GM23248 (cell line): Measurements from ENCODE around the gene KCNQ4. TPM values are rescaled to one million over a fixed set of nuclear protein-coding genes. Genes with fewer than 3 reads are reported as not detected.

ENCODE experiments used
- DNase-seq: peaks from one replicate; pipeline ENCODE4 v3.0.0-alpha.2; 2015
- H2AFZ ChIP-seq: fragments of 200-600 bp; sonication (generic); 2 replicates; pipeline ENCODE4 v1.6.1; 2016; ENCODE audit warnings: antibody characterized with exemption
- H3F3A ChIP-seq: fragments of 200-600 bp; sonication (generic); 2 replicates; pipeline ENCODE4 v1.6.1; 2016; ENCODE audit warnings: mild to moderate bottlenecking, antibody characterized with exemption, mixed run types; ENCODE audit not compliant: insufficient read depth
- H3K27ac ChIP-seq: fragments of 200-600 bp; sonication (generic); 2 replicates; pipeline ENCODE4 v1.5.1; 2016; ENCODE audit warnings: mild to moderate bottlenecking
- H3K27me3 ChIP-seq: fragments of 200-600 bp; sonication (generic); replicated peaks from 2 replicates; pipeline ENCODE4 v1.6.1; 2016; ENCODE audit warnings: mild to moderate bottlenecking; ENCODE audit not compliant: insufficient read depth
- H3K36me3 ChIP-seq: fragments of 200-600 bp; sonication (generic); 2 replicates; pipeline ENCODE4 v1.6.1; 2016; ENCODE audit warnings: low read depth, mild to moderate bottlenecking
- H3K4me1 ChIP-seq: fragments of 200-600 bp; sonication (generic); 2 replicates; pipeline ENCODE4 v1.6.1; 2016; ENCODE audit warnings: mild to moderate bottlenecking; ENCODE audit not compliant: insufficient read depth
- H3K4me2 ChIP-seq: fragments of 200-600 bp; sonication (generic); one replicate; pipeline ENCODE4 v1.6.1; 2016; ENCODE audit warnings: mild to moderate bottlenecking; ENCODE audit not compliant: unreplicated experiment
- H3K4me3 ChIP-seq: fragments of 200-600 bp; sonication (generic); 2 replicates; pipeline ENCODE4 v1.5.1; 2016; ENCODE audit warnings: mild to moderate bottlenecking
- H3K79me2 ChIP-seq: fragments of 200-600 bp; sonication (generic); 2 replicates; pipeline ENCODE4 v1.6.1; 2016; ENCODE audit warnings: mild to moderate bottlenecking; ENCODE audit not compliant: insufficient read depth
- H3K9ac ChIP-seq: fragments of 200-600 bp; sonication (generic); 2 replicates; pipeline ENCODE4 v1.6.1; 2016; ENCODE audit warnings: mild to moderate bottlenecking
- H3K9me2 ChIP-seq: fragments of 200-600 bp; sonication (generic); 2 replicates; pipeline ENCODE4 v1.6.1; 2016; ENCODE audit warnings: mixed run types, mild to moderate bottlenecking, moderate library complexity; ENCODE audit not compliant: insufficient read depth
- H3K9me3 ChIP-seq: fragments of 200-600 bp; sonication (generic); one replicate; pipeline ENCODE4 v1.6.1; 2017; ENCODE audit warnings: low read depth
- H4K20me1 ChIP-seq: fragments of 200-600 bp; sonication (generic); 2 replicates; pipeline ENCODE4 v1.6.0; 2016; ENCODE audit not compliant: insufficient read depth
- EZH2 ChIP-seq: fragments of 200-600 bp; sonication (generic); IDR thresholded peaks from 2 replicates; pipeline ENCODE4 v1.6.1; 2018; ENCODE audit warnings: antibody characterized with exemption, mild to moderate bottlenecking; ENCODE audit not compliant: insufficient read depth, poor library complexity, severe bottlenecking
- EZH2phosphoT487 ChIP-seq: fragments of 200-600 bp; sonication (generic); IDR thresholded peaks from 2 replicates; pipeline ENCODE4 v1.6.1; 2018; ENCODE audit warnings: antibody characterized with exemption, moderate library complexity, mild to moderate bottlenecking, low read depth; ENCODE audit not compliant: insufficient read depth
- WGBS, 2 experiments: methylation state at CpG; one replicate each; pipeline ENCODE4 v1.1.6; 2015 to 2017; ENCODE audit warnings: low lambda C conversion rate in 2 of 2, low coverage in 1 of 2; ENCODE audit errors: missing lambda C conversion rate in 2 of 2; 5-methylcytosine and 5-hydroxymethylcytosine counted together
- in situ Hi-C: fragments of 300-500 bp; cut with MboI; formaldehyde crosslinking; loops from 2 replicates; pipeline ENCODE4 v1.15.0; 2020
- polyA plus RNA-seq: library from polyadenylated mRNA; unstranded; fragments of >200 nt; fragmentation: Nextera tagmentation; extraction: Ambion mirVana; gene quantifications from 2 replicates; pipeline ENCODE4 v1.2.1, GENCODE V29; 2016
- total RNA-seq: library from RNA; depleted of rRNA; stranded (reverse); fragments of >200 nt; shearing (Covaris generic); gene quantifications from 2 replicates; pipeline ENCODE4 v1.2.3, GENCODE V29; 2014

Gene KCNQ4
- total and polyA plus RNA-seq, 2 experiments from 2014 or later, result not detected

DNA sequence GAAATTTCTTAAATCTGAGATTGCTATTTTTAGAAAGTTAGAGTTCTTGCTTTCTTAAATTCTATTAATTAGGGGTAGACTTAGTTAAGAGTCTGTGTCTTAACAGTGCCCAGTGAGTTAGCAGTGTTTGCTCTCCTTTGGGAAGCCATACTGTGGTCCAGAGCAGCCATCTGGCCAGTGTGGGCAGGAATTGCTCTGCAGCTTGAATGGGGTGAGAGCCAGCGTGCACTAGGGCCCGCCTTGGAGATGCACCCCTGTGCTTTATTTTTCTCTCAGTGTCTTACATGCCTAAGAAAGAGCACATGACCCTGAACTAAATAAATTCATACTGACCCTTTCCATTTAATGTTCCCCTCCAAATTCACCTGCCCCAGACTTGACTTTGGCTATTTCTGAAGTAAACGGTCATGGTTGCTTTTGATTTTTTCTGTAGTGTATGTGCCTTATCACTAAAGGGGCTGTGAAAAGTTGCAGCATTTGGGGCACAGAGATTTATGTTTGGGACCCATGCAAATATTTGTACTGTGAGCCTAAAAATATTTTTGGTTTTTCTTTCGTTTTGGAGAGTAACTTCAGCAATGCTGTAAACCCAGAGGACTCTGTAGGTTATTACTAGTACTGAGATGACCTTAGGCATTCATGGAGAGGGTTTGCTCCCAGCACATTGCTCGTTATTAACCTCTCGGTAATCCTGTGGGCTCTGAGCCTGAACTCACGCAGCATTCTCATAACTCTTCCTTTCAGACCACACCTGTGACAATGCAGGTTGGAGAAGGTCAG, 21.3 kb upstream of the KCNQ4 start:
- H3K4me3 ChIP-seq, result no peak overlapping the region
- H3K27ac ChIP-seq, result no peak overlapping the region
- TF ChIP-seq EZH2phosphoT487 (no peak), EZH2 (no peak)
- 87 to 90% methylated on average over 7 of the region's 7 CpGs for WGBS, 2 experiments
- H3K9me2 ChIP-seq, result no peaks in the 10 kb centered on the region
- H3K79me2 ChIP-seq, result no peaks in the 10 kb centered on the region
- no peak overlapping the region for H2AFZ ChIP-seq
- no peaks in the 10 kb centered on the region for H4K20me1 ChIP-seq
- 0 out of 2 replicates have a peak, but pooled peaks cover 4% of the 10 kb centered on the region for H3F3A ChIP-seq
- H3K4me2 ChIP-seq, result no peak overlapping the region
- no peak for DNase-seq
- H3K36me3 ChIP-seq, result peaks cover 22% of the 10 kb centered on the region; the same call in 1 of the 2 replicates
- in situ Hi-C loops, result no loop called here
- H3K4me1 ChIP-seq, result no peaks in the 10 kb centered on the region
- no peak overlapping the region for H3K9ac ChIP-seq
- no peaks in the 10 kb centered on the region for H3K27me3 ChIP-seq
- H3K9me3 ChIP-seq, result no peaks in the 10 kb centered on the region

GRCh38 chr1:40763742-40764532, 19.6 kb upstream of the KCNQ4 start:
- DNase-seq, result no peak
- Histone ChIP-seq H3F3A (0 out of 2 replicates have a peak, but pooled peaks cover 4% of the 10 kb centered on the region), H3K79me2 (no peaks in the 10 kb centered on the region), H3K27me3 (no peaks in the 10 kb centered on the region), H3K4me1 (no peaks in the 10 kb centered on the region), H4K20me1 (no peaks in the 10 kb centered on the region), H3K4me3 (no peak overlapping the region), H3K27ac (no peak overlapping the region), H3K9ac (no peak overlapping the region), H3K4me2 (no peak overlapping the region), H2AFZ (no peak overlapping the region), H3K9me3 (no peaks in the 10 kb centered on the region), H3K9me2 (no peaks in the 10 kb centered on the region), H3K36me3 (peaks cover 27% of the 10 kb centered on the region; the same call in 1 of the 2 replicates)
- 96% methylated on average over 9 of the region's 9 CpGs for WGBS, 2 experiments
- in situ Hi-C loops, result no loop called here
- TF ChIP-seq EZH2phosphoT487, result no peak
- no peak for TF ChIP-seq EZH2

DNA sequence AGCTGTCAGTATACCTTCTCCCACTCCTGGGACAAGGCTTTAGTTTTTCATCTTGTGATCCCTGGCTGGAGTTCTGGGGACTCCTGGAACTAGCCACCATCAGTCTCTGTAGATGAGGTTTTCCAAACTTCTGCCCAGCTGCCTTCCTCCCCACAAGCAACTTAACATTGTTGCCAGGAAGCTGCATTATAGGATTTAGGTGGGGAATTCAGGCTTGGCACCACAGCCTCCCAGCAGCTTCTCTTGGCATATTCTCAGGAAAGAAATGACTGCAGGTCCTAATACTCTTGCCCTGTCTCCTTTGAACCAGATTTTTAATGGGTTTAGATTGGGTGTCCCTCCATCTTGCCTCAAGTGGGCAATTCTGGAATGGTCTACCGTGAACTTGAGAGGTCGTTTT, 18.6 kb upstream of the KCNQ4 start:
- in situ Hi-C loops, result no loop called here
- no peaks in the 10 kb centered on the region for H3K27me3 ChIP-seq
- DNase-seq, result no peak

DNA sequence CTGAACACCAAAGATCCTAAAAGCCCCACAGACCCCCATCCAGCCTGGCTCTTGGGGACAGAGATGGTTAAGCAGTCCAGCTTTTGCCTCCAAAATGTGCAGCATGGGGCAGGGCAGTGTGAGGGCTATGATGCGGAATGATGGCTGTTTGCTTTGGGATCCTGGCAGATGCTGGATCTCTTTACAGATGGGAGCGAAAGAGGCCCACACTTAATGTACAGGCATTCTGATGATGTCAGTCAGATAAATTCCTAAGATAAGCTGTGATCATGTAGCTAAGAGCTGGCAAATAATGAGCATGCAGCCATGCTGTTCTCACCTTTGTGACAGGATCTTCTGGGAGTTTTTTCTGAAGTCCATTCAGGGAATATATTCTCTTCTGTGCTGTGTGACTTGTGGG, 17.6 kb upstream of the KCNQ4 start:
- H3K79me2 ChIP-seq, result no peaks in the 10 kb centered on the region
- no peak overlapping the region for H2AFZ ChIP-seq
- no peaks in the 10 kb centered on the region for H3K27me3 ChIP-seq
- no peak overlapping the region for H3K4me2 ChIP-seq
- no peak overlapping the region for H3K9ac ChIP-seq
- DNase-seq, result no peak
- H3K9me3 ChIP-seq, result no peaks in the 10 kb centered on the region
- WGBS, 2 experiments, result 98 to 100% methylated on average over 2 of the region's 2 CpGs
- H4K20me1 ChIP-seq, result no peaks in the 10 kb centered on the region
- in situ Hi-C loops, result no loop called here
- H3K4me1 ChIP-seq, result no peaks in the 10 kb centered on the region
- 0 out of 2 replicates have a peak, but pooled peaks cover 17% of the 10 kb centered on the region for H3K36me3 ChIP-seq
- no peak overlapping the region for H3K4me3 ChIP-seq
- H3K27ac ChIP-seq, result no peak overlapping the region
- H3K9me2 ChIP-seq, result no peaks in the 10 kb centered on the region
- 0 out of 2 replicates have a peak, but pooled peaks cover 4% of the 10 kb centered on the region for H3F3A ChIP-seq
- no peak for TF ChIP-seq EZH2phosphoT487
- TF ChIP-seq EZH2, result no peak

More for the DNA sequence above, 18.6 kb upstream of the KCNQ4 start:
- Histone ChIP-seq H3K9me3 (no peaks in the 10 kb centered on the region), H4K20me1 (no peaks in the 10 kb centered on the region), H3K4me3 (no peak overlapping the region), H3K36me3 (0 out of 2 replicates have a peak, but pooled peaks cover 18% of the 10 kb centered on the region), H3K4me2 (no peak overlapping the region), H3K79me2 (no peaks in the 10 kb centered on the region), H3K4me1 (no peaks in the 10 kb centered on the region), H2AFZ (no peak overlapping the region), H3F3A (0 out of 2 replicates have a peak, but pooled peaks cover 4% of the 10 kb centered on the region), H3K27ac (no peak overlapping the region), H3K9ac (no peak overlapping the region), H3K9me2 (no peaks in the 10 kb centered on the region)
- no peak for TF ChIP-seq EZH2
- no peak for TF ChIP-seq EZH2phosphoT487
- 96 to 100% methylated on average over 2 of the region's 2 CpGs for WGBS, 2 experiments
